ENCODE measurements around the gene ADAMTSL5.
A peak's percentile ranks its signal among the peaks of the same experiment; 100 is the strongest.

Gene ADAMTSL5

DNA sequence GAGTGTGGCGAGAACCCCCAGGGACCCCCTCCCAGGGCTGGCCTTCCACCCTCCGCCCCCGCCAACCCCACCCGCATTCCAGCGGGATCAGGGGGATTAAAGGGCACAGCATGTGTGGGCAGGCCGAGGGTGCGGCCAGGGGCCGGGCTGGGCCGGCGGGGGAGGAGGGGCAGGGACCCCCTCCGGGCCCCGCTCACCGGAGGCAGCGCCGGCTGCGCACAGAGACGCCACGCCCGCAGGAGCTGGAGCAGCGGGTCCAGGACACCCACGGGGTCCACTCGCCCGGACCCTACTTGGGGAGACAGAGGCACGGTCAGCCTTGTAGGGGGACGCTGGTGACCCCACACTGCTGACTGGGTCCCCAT, 2.4 kb downstream of the ADAMTSL5 start:
- TF ChIP-seq, protein P1, sequence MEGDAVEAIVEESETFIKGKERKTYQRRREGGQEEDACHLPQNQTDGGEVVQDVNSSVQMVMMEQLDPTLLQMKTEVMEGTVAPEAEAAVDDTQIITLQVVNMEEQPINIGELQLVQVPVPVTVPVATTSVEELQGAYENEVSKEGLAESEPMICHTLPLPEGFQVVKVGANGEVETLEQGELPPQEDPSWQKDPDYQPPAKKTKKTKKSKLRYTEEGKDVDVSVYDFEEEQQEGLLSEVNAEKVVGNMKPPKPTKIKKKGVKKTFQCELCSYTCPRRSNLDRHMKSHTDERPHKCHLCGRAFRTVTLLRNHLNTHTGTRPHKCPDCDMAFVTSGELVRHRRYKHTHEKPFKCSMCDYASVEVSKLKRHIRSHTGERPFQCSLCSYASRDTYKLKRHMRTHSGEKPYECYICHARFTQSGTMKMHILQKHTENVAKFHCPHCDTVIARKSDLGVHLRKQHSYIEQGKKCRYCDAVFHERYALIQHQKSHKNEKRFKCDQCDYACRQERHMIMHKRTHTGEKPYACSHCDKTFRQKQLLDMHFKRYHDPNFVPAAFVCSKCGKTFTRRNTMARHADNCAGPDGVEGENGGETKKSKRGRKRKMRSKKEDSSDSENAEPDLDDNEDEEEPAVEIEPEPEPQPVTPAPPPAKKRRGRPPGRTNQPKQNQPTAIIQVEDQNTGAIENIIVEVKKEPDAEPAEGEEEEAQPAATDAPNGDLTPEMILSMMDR (conservative IDR thresholded peaks at IDR 0.05; ENCODE audit: low read length), result no peak
- DNase-seq (ENCODE audit: low read depth), result no peak
- H3K4me3 ChIP-seq (ENCODE audit: low read length), result no peak overlapping the region

- TF ChIP-seq, protein P1 (conservative IDR thresholded peaks at IDR 0.05; ENCODE audit: low read length), result no peak
- no peak for DNase-seq (ENCODE audit: low read depth)
- no peak overlapping the region for H3K4me3 ChIP-seq (ENCODE audit: low read length)
These were observed 3.0 kb downstream of the ADAMTSL5 start for GRCh38 chr19:1509602-1510441.

GRCh38 chr19:1508507-1508856, 4.3 kb downstream of the ADAMTSL5 start:
- peak overlapping the region; percentile 37 for H3K4me3 ChIP-seq (ENCODE audit: low read length)

GRCh38 chr19:1507763-1508506, 4.9 kb downstream of the ADAMTSL5 start:
- DNase-seq (ENCODE audit: low read depth), result peak; percentile 94
- TF ChIP-seq, protein P1 (conservative IDR thresholded peaks at IDR 0.05; ENCODE audit: low read length), result no peak
- H3K4me3 ChIP-seq (ENCODE audit: low read length), result peak overlapping the region; percentile 64

More at GRCh38 chr19:1508507-1508856, 4.3 kb downstream of the ADAMTSL5 start:
- no peak for DNase-seq (ENCODE audit: low read depth)
- TF ChIP-seq, protein P1 (conservative IDR thresholded peaks at IDR 0.05; ENCODE audit: low read length), result no peak

GRCh38 chr19:1507192-1507660, 5.6 kb downstream of the ADAMTSL5 start:
- TF ChIP-seq, protein P1 (conservative IDR thresholded peaks at IDR 0.05; ENCODE audit: low read length), result no peak
- H3K4me3 ChIP-seq (ENCODE audit: low read length), result peak overlapping the region; percentile 28
- DNase-seq (ENCODE audit: low read depth), result no peak

DNA sequence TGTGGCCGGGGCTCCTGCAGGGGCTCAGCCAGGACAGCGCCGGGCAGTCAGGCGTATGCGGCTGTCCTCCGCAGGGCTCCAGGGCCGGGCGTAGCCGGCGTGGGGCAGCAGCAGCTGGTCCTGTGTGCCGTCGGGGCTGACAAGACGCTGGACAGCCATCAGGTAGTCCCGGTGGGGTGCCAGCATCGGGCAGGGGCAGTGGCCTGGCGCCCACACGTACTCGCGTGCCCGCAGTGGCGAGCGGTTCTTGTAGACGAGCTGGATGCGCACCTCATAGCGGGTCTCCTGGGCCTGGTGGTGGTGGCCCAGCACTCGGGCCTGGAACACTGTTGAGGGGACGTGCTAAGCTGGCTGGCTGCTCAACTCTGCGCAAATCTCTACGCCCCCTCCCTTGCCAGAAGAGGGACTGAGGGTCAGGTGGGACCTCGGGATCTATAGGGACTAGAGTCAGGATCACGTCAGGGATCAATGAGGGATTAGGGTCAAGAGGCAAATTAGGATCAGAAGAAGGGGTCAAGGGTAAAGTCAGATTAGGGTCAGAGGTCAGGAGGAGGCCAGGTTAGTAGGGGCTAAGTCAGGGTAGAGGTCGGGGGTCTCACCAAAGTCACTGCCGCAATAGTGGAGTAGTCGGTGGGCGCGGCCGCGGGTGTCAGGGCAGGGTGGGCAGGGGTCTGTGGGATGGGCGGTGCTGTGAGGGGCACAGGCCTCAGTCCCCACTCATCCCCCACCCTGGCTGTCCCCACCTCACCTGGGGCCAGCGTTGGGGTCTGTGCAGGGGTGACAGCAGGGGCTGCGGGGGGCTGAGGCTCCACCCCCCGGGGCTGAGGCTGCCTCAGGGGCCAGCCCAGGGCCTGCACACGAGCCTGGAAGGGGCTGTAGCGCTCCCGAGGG, 6.6 kb downstream of the ADAMTSL5 start:
- no peak overlapping the region for H3K4me3 ChIP-seq (ENCODE audit: low read length)
- TF ChIP-seq, protein P1 (conservative IDR thresholded peaks at IDR 0.05; ENCODE audit: low read length), result no peak

More for the DNA sequence above, 6.6 kb downstream of the ADAMTSL5 start:
- no peak for DNase-seq (ENCODE audit: low read depth)
